ENCODE data around the gene USP6.
"Not testable (repeated sequence)": the region's sequence is repeated elsewhere in the genome, so short reads cannot be mapped to it uniquely, and the experiment has no call there.

USP6 gene

DNA sequence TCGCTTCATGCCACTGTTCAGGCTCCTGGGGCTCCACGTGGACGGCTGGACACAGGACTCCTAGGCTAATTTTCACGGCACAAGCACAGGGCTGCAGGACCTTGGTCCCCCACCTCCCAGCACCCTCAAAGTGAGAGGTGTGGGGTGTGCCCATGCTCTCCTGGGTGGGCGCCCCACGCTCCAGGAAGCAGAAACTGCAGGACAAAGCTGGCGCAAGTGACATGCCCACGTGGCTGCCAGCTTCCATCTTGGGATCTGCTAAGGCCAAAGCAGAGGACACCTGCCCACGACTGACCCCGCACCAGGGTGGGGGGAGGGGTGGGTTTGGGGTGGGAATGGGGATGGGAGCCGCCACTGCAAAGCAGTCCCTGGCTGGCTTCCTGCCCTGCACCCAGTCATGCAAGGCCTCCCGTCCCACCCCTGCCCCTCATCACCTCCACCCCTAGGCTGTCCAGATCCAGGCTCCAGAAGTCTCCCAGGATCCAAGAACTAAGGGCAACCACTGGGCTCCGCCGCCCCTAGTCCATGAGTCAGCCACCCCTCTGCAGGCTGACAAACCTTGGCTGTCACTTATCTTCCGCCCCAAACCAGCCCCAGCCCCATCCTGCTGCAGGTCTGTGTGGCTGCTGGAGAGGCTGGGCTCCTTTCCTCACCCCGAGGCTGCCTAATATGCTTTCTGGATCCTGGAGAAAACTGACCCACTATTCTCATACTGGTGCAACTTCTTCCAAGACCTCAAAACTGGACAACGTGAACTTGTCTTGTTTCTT, 11.1 kb downstream of the USP6 start:
- H3K27ac ChIP-seq, result no peak overlapping the region
- no peak for TF ChIP-seq CTCF (IDR thresholded peaks at IDR 0.05; ENCODE audit: low read depth, low read length, missing control alignments)
- in situ Hi-C loops (cut with HindIII; ENCODE audit: low pct_ligation_motif_present, low sequenced_read_pairs), result no loop called here
- no peaks in the 10 kb centered on the region for H3K36me3 ChIP-seq (replicated peaks)
- peaks cover 7% of the 10 kb centered on the region for H3K27me3 ChIP-seq (replicated peaks)
- no peak overlapping the region for H3K4me3 ChIP-seq (ENCODE audit: low read depth, low read length)
- DNase-seq, result no peak

GRCh38 chr17:5127910-5128309, 12.1 kb downstream of the USP6 start:
- TF ChIP-seq CTCF (IDR thresholded peaks at IDR 0.05; ENCODE audit: low read depth, low read length, missing control alignments), result no peak
- in situ Hi-C loops (cut with HindIII; ENCODE audit: low pct_ligation_motif_present, low sequenced_read_pairs), result no loop called here

DNA sequence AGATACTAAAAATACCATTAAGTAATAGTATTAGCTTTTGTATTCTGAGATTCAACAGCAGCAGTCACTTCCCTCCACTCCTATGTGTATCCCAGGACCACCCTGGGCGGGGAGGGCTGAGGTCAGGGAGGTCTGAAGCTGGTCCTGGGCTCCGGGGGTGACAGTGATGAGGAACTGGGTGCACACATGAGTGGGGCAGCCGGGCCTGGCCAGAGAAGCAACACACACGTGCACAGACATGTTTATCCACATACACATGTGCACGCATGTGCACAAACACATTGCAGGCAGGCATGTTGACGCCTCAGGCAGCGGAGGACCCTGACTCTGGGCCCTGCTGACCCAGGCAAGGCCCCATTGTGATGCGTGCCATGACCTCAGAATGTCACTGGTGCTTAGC, 12.6 kb downstream of the USP6 start:
- in situ Hi-C loops (cut with HindIII; ENCODE audit: low pct_ligation_motif_present, low sequenced_read_pairs); H3K27ac ChIP-seq; H3K36me3 ChIP-seq (replicated peaks); DNase-seq; H3K4me3 ChIP-seq (ENCODE audit: low read depth, low read length); H3K27me3 ChIP-seq (replicated peaks): not testable (repeated sequence)

More at GRCh38 chr17:5127910-5128309, 12.1 kb downstream of the USP6 start:
- H3K27ac ChIP-seq, result no peak overlapping the region
- peaks cover 2% of the 10 kb centered on the region for H3K27me3 ChIP-seq (replicated peaks)
- H3K4me3 ChIP-seq (ENCODE audit: low read depth, low read length), result no peak overlapping the region
- no peak for DNase-seq
- no peaks in the 10 kb centered on the region for H3K36me3 ChIP-seq (replicated peaks)

GRCh38 chr17:5128905-5129535, 13.2 kb downstream of the USP6 start:
- H3K4me3 ChIP-seq (ENCODE audit: low read depth, low read length), result no peak overlapping the region
- H3K27me3 ChIP-seq (replicated peaks), result no peaks in the 10 kb centered on the region
- no peaks in the 10 kb centered on the region for H3K36me3 ChIP-seq (replicated peaks)
- DNase-seq, result no peak
- in situ Hi-C loops (cut with HindIII; ENCODE audit: low pct_ligation_motif_present, low sequenced_read_pairs), result no loop called here
- H3K27ac ChIP-seq, result no peak overlapping the region
- no peak for TF ChIP-seq CTCF (IDR thresholded peaks at IDR 0.05; ENCODE audit: low read depth, low read length, missing control alignments)

DNA sequence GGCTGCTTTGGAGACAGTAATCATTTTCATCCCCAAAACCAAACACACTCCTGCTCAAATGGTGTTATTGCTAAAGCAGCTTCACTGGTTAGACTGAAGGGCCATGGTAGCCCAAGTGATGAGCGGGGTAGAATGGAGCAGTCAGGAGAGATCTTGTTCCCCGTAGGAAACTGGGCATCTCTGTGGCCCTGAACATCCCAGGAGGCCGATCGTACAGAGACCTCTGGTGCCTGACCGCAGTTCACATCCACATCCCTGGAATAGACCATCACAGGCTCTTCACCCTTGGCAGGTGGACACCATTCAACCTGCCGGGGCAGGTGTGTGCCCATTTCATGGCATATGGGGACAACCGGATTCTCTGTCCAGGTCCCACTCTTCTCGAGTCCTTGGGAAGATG, 13.9 kb downstream of the USP6 start:
- H3K36me3 ChIP-seq (replicated peaks); in situ Hi-C loops (cut with HindIII; ENCODE audit: low pct_ligation_motif_present, low sequenced_read_pairs); H3K27me3 ChIP-seq (replicated peaks): not testable (repeated sequence)

GRCh38 chr17:5130261-5130660, 14.4 kb downstream of the USP6 start:
- H3K4me3 ChIP-seq (ENCODE audit: low read depth, low read length); H3K27me3 ChIP-seq (replicated peaks); DNase-seq; H3K27ac ChIP-seq; in situ Hi-C loops (cut with HindIII; ENCODE audit: low pct_ligation_motif_present, low sequenced_read_pairs); H3K36me3 ChIP-seq (replicated peaks): not testable (repeated sequence)

More for the DNA sequence above, 13.9 kb downstream of the USP6 start:
- not testable (repeated sequence) for DNase-seq; H3K27ac ChIP-seq; H3K4me3 ChIP-seq (ENCODE audit: low read depth, low read length)

DNA sequence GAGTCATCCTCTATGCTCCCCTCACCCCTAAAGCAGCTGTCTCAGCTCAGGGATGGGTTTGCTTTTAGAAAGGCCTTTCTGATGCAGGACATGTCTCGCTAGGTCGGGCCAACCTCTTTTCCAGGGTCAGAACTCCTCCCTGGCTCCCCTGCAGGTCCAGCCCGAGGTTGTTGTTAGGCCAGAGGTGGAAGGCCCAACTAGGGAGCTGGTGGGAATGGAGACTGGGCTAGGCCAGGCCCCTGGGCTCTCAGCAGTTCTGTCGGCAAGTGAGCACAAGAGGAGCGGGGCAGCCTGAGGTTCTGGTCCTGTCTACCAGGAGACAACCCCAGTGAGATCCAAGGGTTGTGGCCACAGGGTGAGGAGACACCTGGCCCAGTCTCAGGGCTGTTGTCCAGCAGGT, 14.9 kb downstream of the USP6 start:
- H3K27ac ChIP-seq; H3K27me3 ChIP-seq (replicated peaks); H3K36me3 ChIP-seq (replicated peaks); H3K4me3 ChIP-seq (ENCODE audit: low read depth, low read length); in situ Hi-C loops (cut with HindIII; ENCODE audit: low pct_ligation_motif_present, low sequenced_read_pairs); DNase-seq: not testable (repeated sequence)

Measured in brain microvascular endothelial cell (primary cell).